Sigmoid colon (tissue), 7 donors: ENCODE results near the gene CEP112. TPM values are rescaled to one million over a fixed set of nuclear protein-coding genes. Genes with fewer than 3 reads are reported as not detected.

Experiments
- DNase-seq: peaks from one replicate; pipeline ENCODE4 v3.0.0-alpha.2; 2019
- H3K27ac ChIP-seq, 4 donors: fragments of 200-600 bp; sonication (generic); one replicate each; pipeline ENCODE4 v1.5.1; 2016 to 2019; ENCODE audit warnings: mild to moderate bottlenecking in 1 of 4
- H3K27me3 ChIP-seq, 3 donors: fragments of 200-600 bp; sonication (generic); one replicate each; pipeline ENCODE4 v1.5.1; 2019; ENCODE audit warnings: mild to moderate bottlenecking in 1 of 3
- H3K36me3 ChIP-seq, 4 donors: fragments of 200-600 bp; sonication (generic); one replicate each; pipeline ENCODE4 v1.5.1; 2016 to 2019
- H3K4me1 ChIP-seq, 4 donors: fragments of 200-600 bp; sonication (generic); one replicate each; pipeline ENCODE4 v1.5.1; 2017 to 2019
- H3K4me3 ChIP-seq, 4 donors: fragments of 200-600 bp; sonication (generic); one replicate each; pipeline ENCODE4 v1.5.1; 2017 to 2019; ENCODE audit warnings: mild to moderate bottlenecking in 2 of 4, moderate library complexity in 1 of 4
- H3K9me3 ChIP-seq, 4 donors: fragments of 200-600 bp in 3 of 4; sonication (generic) in 3 of 4; one replicate each; pipeline versions ENCODE4 v1.5.1 to v1.6.1; 2013 to 2019
- EP300 ChIP-seq, 4 donors: sonication (generic); formaldehyde crosslinking; IDR thresholded peaks; one replicate each; pipeline ENCODE4 v1.6.1; 2017; ENCODE audit warnings: antibody characterized with exemption in 4 of 4
- POLR2A ChIP-seq, 2 donors: fragments of 450-650 bp; IDR thresholded peaks; one replicate each; pipeline ENCODE4 v1.6.1; 2016; ENCODE audit warnings: antibody characterized with exemption in 2 of 2, mild to moderate bottlenecking in 2 of 2, moderate library complexity in 2 of 2
- POLR2AphosphoS5 ChIP-seq, 4 donors: sonication (generic); formaldehyde crosslinking; IDR thresholded peaks; one replicate each; pipeline ENCODE4 v1.6.1; 2017; ENCODE audit warnings: antibody characterized with exemption in 4 of 4
- WGBS, 2 donors: extraction: QIAGEN DNeasy Blood & Tissue Kit; methylation state at CpG; one replicate each; pipeline ENCODE4 v1.1.7; 2013; 5-methylcytosine and 5-hydroxymethylcytosine counted together
- intact Hi-C: fragments of 100-400 bp; cut with DNase I; formaldehyde crosslinking; loops from one replicate; pipeline ENCODE4 v1.15.1; 2023
- polyA plus RNA-seq, 3 donors: library from polyadenylated mRNA; stranded (reverse); fragments of 200-250 nt; gene quantifications; one replicate each; pipeline ENCODE4 v1.2.3, GENCODE V29; 2013
- total RNA-seq, 4 donors: library from RNA; depleted of rRNA; stranded (reverse); fragments of >200 nt; gene quantifications; one replicate each; pipeline ENCODE4 v1.1.0, GENCODE V29; 2016
- TF ChIP-seq, protein P1 (sequence below), 4 experiments: fragments of 450-650 bp in 3 of 4; fragments of 200-600 bp in 1 of 4; IDR thresholded peaks; one replicate each; pipeline ENCODE4 v1.5.1; 2016 to 2019; ENCODE audit warnings: antibody characterized with exemption in 4 of 4, mild to moderate bottlenecking in 3 of 4, moderate library complexity in 2 of 4
- donor health status: healthy with polysubstance abuse.
- donor health status: Bipolar disorder and iron deficiency.
- donor health status: healthy.

Gene CEP112
- total and polyA plus RNA-seq, 7 donors, result 0.92 to 29.1 (median 15.1) TPM

DNA sequence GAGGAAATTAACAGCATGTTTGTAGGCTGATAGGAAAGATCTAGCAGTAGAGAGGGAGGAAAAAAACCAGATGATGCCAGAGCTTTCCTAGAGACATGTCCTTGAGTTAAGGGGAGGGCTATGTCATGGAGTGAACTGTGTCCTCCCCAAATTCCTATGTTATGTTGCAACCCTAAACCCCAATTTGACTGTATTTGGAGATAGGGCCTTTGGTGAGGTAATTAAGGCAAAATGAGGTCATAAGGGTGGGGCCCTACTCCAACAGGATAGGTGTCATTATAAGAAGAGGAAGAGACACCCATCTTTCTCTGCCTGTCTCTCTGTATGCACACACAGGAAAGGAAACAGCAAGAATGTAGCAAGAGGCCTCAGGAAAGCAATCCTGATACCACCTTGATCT, 435.2 kb downstream of the CEP112 start:
- no peak overlapping the region for H3K27ac ChIP-seq
- no peak overlapping the region for H3K4me3 ChIP-seq
- H3K27me3 ChIP-seq, result no peaks in the 10 kb centered on the region
- peaks cover 0 to 8% (median under 1%) of the 10 kb centered on the region in 4 donors for H3K4me1 ChIP-seq
- H3K9me3 ChIP-seq, result no peaks in the 10 kb centered on the region
- TF ChIP-seq POLR2AphosphoS5 (IDR thresholded peaks at IDR 0.05), result no peak
- no peak for TF ChIP-seq POLR2A (IDR thresholded peaks at IDR 0.05)
- TF ChIP-seq, protein P1, sequence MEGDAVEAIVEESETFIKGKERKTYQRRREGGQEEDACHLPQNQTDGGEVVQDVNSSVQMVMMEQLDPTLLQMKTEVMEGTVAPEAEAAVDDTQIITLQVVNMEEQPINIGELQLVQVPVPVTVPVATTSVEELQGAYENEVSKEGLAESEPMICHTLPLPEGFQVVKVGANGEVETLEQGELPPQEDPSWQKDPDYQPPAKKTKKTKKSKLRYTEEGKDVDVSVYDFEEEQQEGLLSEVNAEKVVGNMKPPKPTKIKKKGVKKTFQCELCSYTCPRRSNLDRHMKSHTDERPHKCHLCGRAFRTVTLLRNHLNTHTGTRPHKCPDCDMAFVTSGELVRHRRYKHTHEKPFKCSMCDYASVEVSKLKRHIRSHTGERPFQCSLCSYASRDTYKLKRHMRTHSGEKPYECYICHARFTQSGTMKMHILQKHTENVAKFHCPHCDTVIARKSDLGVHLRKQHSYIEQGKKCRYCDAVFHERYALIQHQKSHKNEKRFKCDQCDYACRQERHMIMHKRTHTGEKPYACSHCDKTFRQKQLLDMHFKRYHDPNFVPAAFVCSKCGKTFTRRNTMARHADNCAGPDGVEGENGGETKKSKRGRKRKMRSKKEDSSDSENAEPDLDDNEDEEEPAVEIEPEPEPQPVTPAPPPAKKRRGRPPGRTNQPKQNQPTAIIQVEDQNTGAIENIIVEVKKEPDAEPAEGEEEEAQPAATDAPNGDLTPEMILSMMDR (IDR thresholded peaks at IDR 0.05), result no peak
- no peak for TF ChIP-seq EP300 (IDR thresholded peaks at IDR 0.05)
- DNase-seq, result no peak
- intact Hi-C loops, result no loop called here
- no peaks in the 10 kb centered on the region for H3K36me3 ChIP-seq

DNA sequence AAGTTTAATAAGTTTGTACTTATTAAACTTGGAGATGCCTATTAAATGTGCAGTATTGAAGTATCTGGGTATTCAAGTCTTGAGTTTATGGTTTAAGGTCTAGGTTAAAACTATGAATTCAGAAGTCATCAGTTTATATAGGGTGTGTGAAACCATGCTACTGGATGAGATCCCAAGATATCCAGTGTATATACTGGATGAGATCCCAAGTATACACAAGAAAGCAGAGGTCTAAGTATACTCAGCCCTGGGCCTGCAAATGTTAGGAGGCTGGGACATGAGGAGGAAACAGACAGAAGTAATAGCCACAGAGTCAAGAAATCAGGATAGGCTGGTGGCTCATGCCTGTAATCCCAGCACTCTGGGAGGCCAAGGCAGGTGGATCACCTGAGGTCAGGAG, 436.1 kb downstream of the CEP112 start:
- Histone ChIP-seq H3K27ac (no peak overlapping the region), H3K36me3 (no peaks in the 10 kb centered on the region), H3K9me3 (no peaks in the 10 kb centered on the region), H3K4me3 (no peak overlapping the region), H3K4me1 (peaks cover 0 to 17% (median 10%) of the 10 kb centered on the region in 4 donors), H3K27me3 (no peaks in the 10 kb centered on the region)
- TF ChIP-seq EP300 (IDR thresholded peaks at IDR 0.05), result no peak
- no peak for TF ChIP-seq POLR2AphosphoS5 (IDR thresholded peaks at IDR 0.05)
- TF ChIP-seq, protein P1 (IDR thresholded peaks at IDR 0.05), result no peak
- TF ChIP-seq POLR2A (IDR thresholded peaks at IDR 0.05), result no peak
- intact Hi-C loops, result no loop called here
- no peak for DNase-seq

DNA sequence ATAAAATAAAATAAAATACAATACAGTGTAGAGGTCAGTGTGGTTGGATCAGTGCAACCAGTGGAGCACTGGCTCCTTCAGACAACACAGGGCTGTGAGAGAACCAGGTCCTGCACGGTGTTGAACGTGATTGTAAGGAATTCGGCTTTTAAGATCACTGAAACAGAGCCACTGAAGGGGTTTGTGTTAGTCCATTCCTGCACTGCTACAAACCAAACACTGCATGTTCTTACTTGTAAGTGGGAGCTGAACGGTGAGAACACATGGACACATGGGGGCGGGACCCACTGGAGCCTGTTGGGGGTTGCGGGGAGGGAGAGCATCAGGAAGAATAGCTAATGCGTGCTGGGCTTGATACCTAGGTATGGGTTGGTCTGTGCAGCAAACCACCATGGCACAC, 437.3 kb downstream of the CEP112 start:
- no peaks in the 10 kb centered on the region for H3K27me3 ChIP-seq
- no peak overlapping the region for H3K27ac ChIP-seq
- TF ChIP-seq, protein P1 (IDR thresholded peaks at IDR 0.05), result no peak
- no peak for TF ChIP-seq POLR2A (IDR thresholded peaks at IDR 0.05)
- TF ChIP-seq EP300 (IDR thresholded peaks at IDR 0.05), result no peak
- no peak for TF ChIP-seq POLR2AphosphoS5 (IDR thresholded peaks at IDR 0.05)
- H3K4me3 ChIP-seq, result no peak overlapping the region
- no peaks in the 10 kb centered on the region for H3K36me3 ChIP-seq
- 96 to 97% methylated on average over 7 of the region's 7 CpGs for WGBS, 2 donors
- DNase-seq, result no peak
- peaks cover 0 to 23% (median 17%) of the 10 kb centered on the region in 4 donors for H3K4me1 ChIP-seq
- no peaks in the 10 kb centered on the region for H3K9me3 ChIP-seq
- intact Hi-C loops, result no loop called here

DNA sequence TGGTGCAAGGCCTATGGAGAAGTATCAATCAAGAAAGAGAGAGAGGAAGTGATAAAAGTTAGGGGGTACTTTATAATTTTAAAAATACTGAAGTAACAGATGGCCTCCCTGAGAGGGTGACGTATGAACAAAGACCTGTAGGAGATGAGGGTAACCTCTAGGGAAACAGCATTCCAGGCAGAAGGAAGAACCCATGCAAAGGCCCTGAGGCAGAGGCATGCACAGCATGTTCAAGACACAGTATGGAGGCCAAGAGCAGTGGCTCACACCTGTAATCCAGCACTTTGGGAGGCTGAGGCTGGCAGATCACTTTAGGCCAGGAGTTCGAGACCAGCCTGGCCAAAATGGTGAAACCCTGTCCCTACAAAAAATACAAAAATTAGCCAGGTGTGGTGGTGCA, 437.9 kb downstream of the CEP112 start:
- H3K36me3 ChIP-seq, result no peaks in the 10 kb centered on the region
- H3K4me3 ChIP-seq, result no peak overlapping the region
- H3K27me3 ChIP-seq, result no peaks in the 10 kb centered on the region
- TF ChIP-seq POLR2AphosphoS5 (IDR thresholded peaks at IDR 0.05) (no peak), EP300 (IDR thresholded peaks at IDR 0.05) (no peak), POLR2A (IDR thresholded peaks at IDR 0.05) (no peak)
- TF ChIP-seq, protein P1 (IDR thresholded peaks at IDR 0.05), result no peak
- H3K4me1 ChIP-seq, result peaks cover 0 to 23% (median 17%) of the 10 kb centered on the region in 4 donors
- DNase-seq, result no peak
- H3K27ac ChIP-seq, result no peak overlapping the region
- intact Hi-C loops, result no loop called here
- 95 to 97% methylated on average over 2 of the region's 2 CpGs for WGBS, 2 donors
- no peaks in the 10 kb centered on the region for H3K9me3 ChIP-seq

DNA sequence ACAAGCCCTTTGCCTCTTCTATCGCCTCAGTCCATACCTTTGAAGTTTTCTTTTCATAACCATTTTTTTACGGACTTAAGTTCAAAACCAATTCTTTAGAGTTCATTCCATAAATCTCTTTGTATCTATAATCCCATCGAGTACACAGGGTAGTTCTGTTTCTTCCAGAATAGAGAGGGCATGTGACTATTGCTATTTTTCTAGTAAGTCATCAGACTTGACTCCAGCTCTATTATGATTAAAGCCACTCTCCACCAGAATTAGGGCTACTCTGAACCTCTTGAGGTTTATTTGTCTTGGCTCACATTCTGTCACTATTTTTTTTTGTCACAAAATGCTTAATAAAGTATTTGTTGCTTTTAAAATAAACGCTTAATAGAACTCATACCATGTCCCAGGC, 438.6 kb downstream of the CEP112 start:
- Histone ChIP-seq H3K27me3 (no peaks in the 10 kb centered on the region), H3K9me3 (no peaks in the 10 kb centered on the region), H3K4me1 (peaks cover 0 to 23% (median 17%) of the 10 kb centered on the region in 4 donors), H3K27ac (no peak overlapping the region), H3K4me3 (no peak overlapping the region), H3K36me3 (no peaks in the 10 kb centered on the region)
- no peak for TF ChIP-seq POLR2AphosphoS5 (IDR thresholded peaks at IDR 0.05)
- TF ChIP-seq, protein P1 (IDR thresholded peaks at IDR 0.05), result no peak
- TF ChIP-seq POLR2A (IDR thresholded peaks at IDR 0.05), result no peak
- TF ChIP-seq EP300 (IDR thresholded peaks at IDR 0.05), result no peak
- 57 to 61% methylated on average over 4 of the region's 4 CpGs for WGBS, 2 donors
- no peak for DNase-seq
- intact Hi-C loops, result no loop called here
